GM12864 (cell line): ENCODE data around the gene TUBB3.
"Not testable (repeated sequence)": the region's sequence is repeated elsewhere in the genome, so short reads cannot be mapped to it uniquely, and the experiment has no call there.

Experiments used
- DNase-seq: peaks from one replicate; pipeline ENCODE4 v3.0.0-alpha.2; 2011; ENCODE audit warnings: low read depth
- H3K4me3 ChIP-seq: 2 replicates; pipeline ENCODE4 v1.5.1; 2011; ENCODE audit warnings: mild to moderate bottlenecking, low read depth, low read length, control low read depth
- CTCF ChIP-seq: IDR thresholded peaks from 2 replicates; pipeline ENCODE4 v1.5.1; 2011; ENCODE audit warnings: low read depth, mild to moderate bottlenecking, moderate library complexity, low read length, control low read depth, inconsistent platforms; ENCODE audit errors: missing control alignments

TUBB3 gene

GRCh38 chr16:89925596-89926079 lies 2.5 kb downstream of the TUBB3 start:
- TF ChIP-seq CTCF = no peak
- peak overlapping the region; percentile 36 for H3K4me3 ChIP-seq
- no peak for DNase-seq

GRCh38 chr16:89931305-89931896 lies 8.3 kb downstream of the TUBB3 start:
- no peak for DNase-seq
- no peak for TF ChIP-seq CTCF

GRCh38 chr16:89931964-89932363 lies 8.8 kb downstream of the TUBB3 start:
- DNase-seq = no peak
- no peak for TF ChIP-seq CTCF
- H3K4me3 ChIP-seq = no peak overlapping the region

More at GRCh38 chr16:89931305-89931896, 8.3 kb downstream of the TUBB3 start:
- H3K4me3 ChIP-seq = no peak overlapping the region

GRCh38 chr16:89934019-89934418 lies 10.9 kb downstream of the TUBB3 start:
- not testable (repeated sequence) for H3K4me3 ChIP-seq, DNase-seq

GRCh38 chr16:89934611-89935553 lies 11.7 kb downstream of the TUBB3 start:
- H3K4me3 ChIP-seq = no peak overlapping the region
- no peak for TF ChIP-seq CTCF
- no peak for DNase-seq

DNA sequence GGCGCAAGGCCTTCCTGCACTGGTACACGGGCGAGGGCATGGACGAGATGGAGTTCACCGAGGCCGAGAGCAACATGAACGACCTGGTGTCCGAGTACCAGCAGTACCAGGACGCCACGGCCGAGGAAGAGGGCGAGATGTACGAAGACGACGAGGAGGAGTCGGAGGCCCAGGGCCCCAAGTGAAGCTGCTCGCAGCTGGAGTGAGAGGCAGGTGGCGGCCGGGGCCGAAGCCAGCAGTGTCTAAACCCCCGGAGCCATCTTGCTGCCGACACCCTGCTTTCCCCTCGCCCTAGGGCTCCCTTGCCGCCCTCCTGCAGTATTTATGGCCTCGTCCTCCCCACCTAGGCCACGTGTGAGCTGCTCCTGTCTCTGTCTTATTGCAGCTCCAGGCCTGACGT lies 12.5 kb downstream of the TUBB3 start:
- not testable (repeated sequence) for H3K4me3 ChIP-seq, DNase-seq

GRCh38 chr16:89936034-89936433 lies 12.9 kb downstream of the TUBB3 start:
- no peak for TF ChIP-seq CTCF
- H3K4me3 ChIP-seq = no peak overlapping the region
- DNase-seq = no peak

- no peak overlapping the region for H3K4me3 ChIP-seq
- DNase-seq = no peak
- TF ChIP-seq CTCF = no peak
These were observed 13.4 kb downstream of the TUBB3 start for GRCh38 chr16:89936508-89936907.
